SK-N-SH treated with all-trans-retinoic acid at 6 μM for 48 hours (cell line): ENCODE results near the gene MUC5B.

ENCODE experiments used
- ATAC-seq: fragments of 200-7000 bp; cut with Tn5 transposase; 3 replicates; pipeline ENCODE4 v1.9.1; 2020; ENCODE audit warnings: mild to moderate bottlenecking, moderate library complexity
- ARNTL ChIP-seq: fragments of 450-650 bp; formaldehyde crosslinking; IDR thresholded peaks from 2 replicates; pipeline ENCODE4 v1.5.0; 2020; ENCODE audit warnings: low read depth, mild to moderate bottlenecking, moderate library complexity, borderline replicate concordance
- BACH2 ChIP-seq: fragments of 250-450 bp; sonication (Bioruptor Pico); IDR thresholded peaks from 2 replicates; pipeline ENCODE4 v1.9.0; 2021; ENCODE audit warnings: mild to moderate bottlenecking, borderline replicate concordance
- CSDC2 ChIP-seq: fragments of 250-450 bp; sonication (Bioruptor Pico); IDR thresholded peaks from 2 replicates; pipeline ENCODE4 v1.5.0; 2020; ENCODE audit warnings: mild to moderate bottlenecking, moderate library complexity
- ESRRG ChIP-seq: fragments of 250-450 bp; sonication (Bioruptor Pico); IDR thresholded peaks from 2 replicates; pipeline ENCODE4 v1.6.1; 2021; ENCODE audit warnings: mild to moderate bottlenecking
- GLIS3 ChIP-seq: fragments of 250-450 bp; sonication (Bioruptor Pico); IDR thresholded peaks from 2 replicates; pipeline ENCODE4 v1.5.0; 2020; ENCODE audit warnings: mild to moderate bottlenecking, moderate library complexity
- ISL1 ChIP-seq: fragments of 250-450 bp; sonication (Bioruptor Pico); IDR thresholded peaks from 2 replicates; pipeline ENCODE4 v2.1.2; 2022; ENCODE audit warnings: mild to moderate bottlenecking, moderate library complexity
- PATZ1 ChIP-seq: fragments of 250-450 bp; sonication (Bioruptor Pico); IDR thresholded peaks from 2 replicates; pipeline ENCODE4 v1.8.0; 2020; ENCODE audit warnings: mild to moderate bottlenecking, moderate library complexity, borderline replicate concordance
- POU6F1 ChIP-seq: fragments of 250-450 bp; sonication (Bioruptor Pico); IDR thresholded peaks from 2 replicates; pipeline ENCODE4 v1.8.0; 2021; ENCODE audit warnings: low read depth, mild to moderate bottlenecking, moderate library complexity, borderline replicate concordance
- PPARA ChIP-seq: fragments of 250-450 bp; sonication (Bioruptor Pico); IDR thresholded peaks from 2 replicates; pipeline ENCODE4 v1.5.0; 2020; ENCODE audit warnings: mild to moderate bottlenecking, borderline replicate concordance
- RARB ChIP-seq: fragments of 250-450 bp; sonication (Bioruptor Pico); IDR thresholded peaks from 2 replicates; pipeline ENCODE4 v1.8.0; 2021; ENCODE audit warnings: mild to moderate bottlenecking, moderate library complexity
- SNAI2 ChIP-seq: fragments of 250-450 bp; sonication (Bioruptor Pico); IDR thresholded peaks from 2 replicates; pipeline ENCODE4 v1.5.0; 2020; ENCODE audit warnings: mild to moderate bottlenecking, moderate library complexity
- TCF4 ChIP-seq: fragments of 250-450 bp; sonication (Bioruptor Pico); IDR thresholded peaks from 2 replicates; pipeline ENCODE4 v1.8.0; 2021; ENCODE audit warnings: mild to moderate bottlenecking, moderate library complexity, borderline replicate concordance
- TOX ChIP-seq: fragments of 250-450 bp; sonication (Bioruptor Pico); IDR thresholded peaks from 2 replicates; pipeline ENCODE4 v1.8.0; 2021; ENCODE audit warnings: mild to moderate bottlenecking, moderate library complexity, borderline replicate concordance
- TSHZ2 ChIP-seq: fragments of 250-450 bp; sonication (Bioruptor Pico); IDR thresholded peaks from 2 replicates; pipeline ENCODE4 v1.5.0; 2020; ENCODE audit warnings: mild to moderate bottlenecking, moderate library complexity
- ZC3H10 ChIP-seq: fragments of 250-450 bp; sonication (Bioruptor Pico); IDR thresholded peaks from 2 replicates; pipeline ENCODE4 v1.5.1; 2021; ENCODE audit warnings: mild to moderate bottlenecking, moderate library complexity
- ZFP3 ChIP-seq: fragments of 250-450 bp; sonication (Bioruptor Pico); IDR thresholded peaks from 2 replicates; pipeline ENCODE4 v1.5.0; 2020; ENCODE audit warnings: mild to moderate bottlenecking, moderate library complexity
- ZFP30 ChIP-seq: fragments of 450-650 bp; formaldehyde crosslinking; IDR thresholded peaks from 2 replicates; pipeline ENCODE4 v1.5.0; 2022; ENCODE audit warnings: mild to moderate bottlenecking, moderate library complexity
- ZNF565 ChIP-seq: fragments of 450-650 bp; formaldehyde crosslinking; conservative IDR thresholded peaks from 2 replicates; pipeline ENCODE4 v1.5.0; 2020; ENCODE audit warnings: low read depth, mild to moderate bottlenecking, moderate library complexity
- ZNF8 ChIP-seq: fragments of 450-650 bp; formaldehyde crosslinking; IDR thresholded peaks from 2 replicates; pipeline ENCODE4 v1.5.0; 2020; ENCODE audit warnings: mild to moderate bottlenecking, moderate library complexity

The MUC5B gene

GRCh38 chr11:1271406-1271805, 48.5 kb downstream of the MUC5B start:
- TF ChIP-seq SNAI2 (CRISPR knock-in tag) = no peak
- TF ChIP-seq POU6F1 (CRISPR knock-in tag) = no peak
- TF ChIP-seq TCF4 (CRISPR knock-in tag) = no peak
- TF ChIP-seq GLIS3 (CRISPR knock-in tag) = no peak
- no peak for TF ChIP-seq RARB (CRISPR knock-in tag)
- no peak for TF ChIP-seq ARNTL (CRISPR knock-in tag)
- TF ChIP-seq ZFP3 (CRISPR knock-in tag) = no peak
- no peak for TF ChIP-seq ZC3H10 (CRISPR knock-in tag)
- ATAC-seq = no peak

GRCh38 chr11:1271927-1272326, 49.1 kb downstream of the MUC5B start:
- TF ChIP-seq ESRRG = no peak
- TF ChIP-seq ZNF565 (CRISPR knock-in tag) = no peak
- TF ChIP-seq ZFP3 (CRISPR knock-in tag) = no peak
- no peak for TF ChIP-seq ZC3H10 (CRISPR knock-in tag)
- TF ChIP-seq PPARA (CRISPR knock-in tag) = no peak
- no peak for TF ChIP-seq POU6F1 (CRISPR knock-in tag)
- no peak for TF ChIP-seq BACH2 (CRISPR knock-in tag)
- TF ChIP-seq TSHZ2 = no peak
- TF ChIP-seq RARB (CRISPR knock-in tag) = no peak
- no peak for TF ChIP-seq ARNTL (CRISPR knock-in tag)
- no peak for TF ChIP-seq ZFP30 (CRISPR knock-in tag)
- no peak for TF ChIP-seq ISL1 (CRISPR knock-in tag)

GRCh38 chr11:1272531-1272930, 49.7 kb downstream of the MUC5B start:
- ATAC-seq = no peak

More at GRCh38 chr11:1271927-1272326, 49.1 kb downstream of the MUC5B start:
- no peak for ATAC-seq

More at GRCh38 chr11:1272531-1272930, 49.7 kb downstream of the MUC5B start:
- TF ChIP-seq ARNTL (CRISPR knock-in tag) (no peak), CSDC2 (CRISPR knock-in tag) (no peak), POU6F1 (CRISPR knock-in tag) (no peak), ESRRG (no peak), ZNF8 (no peak), ZNF565 (CRISPR knock-in tag) (no peak), PATZ1 (no peak), ISL1 (CRISPR knock-in tag) (no peak), GLIS3 (CRISPR knock-in tag) (no peak), TOX (CRISPR knock-in tag) (no peak)
